ENCODE results near the gene SLC6A19. TPM values are rescaled to one million over a fixed set of nuclear protein-coding genes. Genes with fewer than 3 reads are reported as not detected.

The SLC6A19 gene
- total RNA-seq, 1 experiment from 2014 or later: 0.04 TPM

DNA sequence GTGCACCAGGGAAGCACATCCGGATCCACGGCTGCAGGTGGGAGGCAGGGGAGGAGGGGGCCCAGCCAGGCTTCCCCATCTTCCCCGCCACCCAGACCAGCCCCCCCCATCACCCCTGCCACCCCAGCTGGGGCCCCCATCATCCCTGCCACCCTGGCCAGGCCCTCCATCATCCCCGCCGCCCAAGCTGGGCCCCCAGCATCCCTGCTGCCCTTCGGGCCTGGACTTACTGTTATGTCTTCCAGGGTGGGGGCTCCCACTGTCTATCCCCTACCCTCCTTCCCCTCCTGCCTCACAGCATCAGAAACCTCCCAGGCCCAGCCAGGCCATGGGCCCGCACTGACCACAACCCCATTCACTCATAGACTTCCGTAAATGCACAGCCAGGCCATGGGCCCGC is 51.3 kb downstream of the SLC6A19 start (continued):
- no peak for TF ChIP-seq CREM (CRISPR knock-in tag; IDR thresholded peaks at IDR 0.05)
- no peak for TF ChIP-seq MAX (CRISPR knock-in tag; IDR thresholded peaks at IDR 0.05)
- no peak for TF ChIP-seq ZBTB43 (CRISPR knock-in tag; IDR thresholded peaks at IDR 0.05)
- no peak for TF ChIP-seq RELA (CRISPR knock-in tag; IDR thresholded peaks at IDR 0.05; ENCODE audit: borderline replicate concordance)
- TF ChIP-seq GTF2I (CRISPR knock-in tag; conservative IDR thresholded peaks at IDR 0.05): no peak
- no peak for TF ChIP-seq ELF4 (CRISPR knock-in tag; IDR thresholded peaks at IDR 0.05; ENCODE audit: low read depth)
- TF ChIP-seq USF1 (CRISPR knock-in tag; IDR thresholded peaks at IDR 0.05): no peak

DNA sequence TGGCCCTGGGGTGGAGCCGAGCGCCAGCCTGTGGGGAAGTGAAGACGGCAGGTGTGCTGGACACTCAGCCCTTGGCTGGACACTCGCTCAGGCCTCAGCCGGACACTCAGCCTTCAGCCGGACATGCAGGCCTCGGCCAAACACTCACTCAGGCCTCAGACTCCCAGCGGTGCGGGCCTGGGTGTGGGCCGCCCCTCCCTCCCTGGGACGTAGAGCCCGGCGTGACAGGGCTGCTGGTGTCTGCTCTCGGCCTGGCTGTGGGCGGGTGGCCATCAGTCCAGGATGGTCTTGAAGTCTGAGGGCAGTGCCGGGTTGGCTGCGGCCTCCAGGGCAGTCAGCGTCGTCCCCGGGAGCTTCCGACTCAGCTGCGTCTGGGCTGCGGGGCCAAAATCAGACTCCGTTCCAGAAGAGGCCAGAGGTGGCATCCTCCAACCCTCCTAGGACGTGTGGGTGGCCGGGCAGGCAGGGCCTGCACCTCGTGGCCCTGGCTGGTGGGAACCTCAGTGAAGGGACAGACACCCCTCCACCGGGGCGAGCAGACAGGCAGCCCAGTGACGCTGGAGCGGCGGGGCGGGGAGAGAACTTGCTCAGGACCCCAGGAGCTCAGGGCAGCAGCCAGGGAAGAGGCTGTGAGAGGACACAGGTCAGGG is 52.2 kb downstream of the SLC6A19 start:
- peaks cover 3% of the 10 kb centered on the region; the same call in 1 of the 2 replicates for H3K36me3 Mint-ChIP-seq
- ATAC-seq (no peak), DNase-seq (ENCODE audit: low spot score) (no peak)
- no peak overlapping the region for H3K27ac Mint-ChIP-seq
- POLR2A ChIA-PET: interaction anchor here (0.6 kb wide), 1 partner anchor 66 kb away, joined by 3 read pairs; no protein-coding TSS in a partner anchor
- H3K4me3 Mint-ChIP-seq: no peak overlapping the region
- H3K4me1 Mint-ChIP-seq: no peaks in the 10 kb centered on the region
- CTCF ChIA-PET: no interaction called here
- no peaks in the 10 kb centered on the region for H3K9me3 Mint-ChIP-seq
- no peaks in the 10 kb centered on the region for H3K27me3 Mint-ChIP-seq (ENCODE audit: low read depth)
- TF ChIP-seq ZBTB21 (CRISPR knock-in tag; IDR thresholded peaks at IDR 0.05; ENCODE audit: borderline replicate concordance) (no peak), ZNF396 (CRISPR knock-in tag; IDR thresholded peaks at IDR 0.05; ENCODE audit: borderline replicate concordance) (no peak)
- TF ChIP-seq, protein P1, sequence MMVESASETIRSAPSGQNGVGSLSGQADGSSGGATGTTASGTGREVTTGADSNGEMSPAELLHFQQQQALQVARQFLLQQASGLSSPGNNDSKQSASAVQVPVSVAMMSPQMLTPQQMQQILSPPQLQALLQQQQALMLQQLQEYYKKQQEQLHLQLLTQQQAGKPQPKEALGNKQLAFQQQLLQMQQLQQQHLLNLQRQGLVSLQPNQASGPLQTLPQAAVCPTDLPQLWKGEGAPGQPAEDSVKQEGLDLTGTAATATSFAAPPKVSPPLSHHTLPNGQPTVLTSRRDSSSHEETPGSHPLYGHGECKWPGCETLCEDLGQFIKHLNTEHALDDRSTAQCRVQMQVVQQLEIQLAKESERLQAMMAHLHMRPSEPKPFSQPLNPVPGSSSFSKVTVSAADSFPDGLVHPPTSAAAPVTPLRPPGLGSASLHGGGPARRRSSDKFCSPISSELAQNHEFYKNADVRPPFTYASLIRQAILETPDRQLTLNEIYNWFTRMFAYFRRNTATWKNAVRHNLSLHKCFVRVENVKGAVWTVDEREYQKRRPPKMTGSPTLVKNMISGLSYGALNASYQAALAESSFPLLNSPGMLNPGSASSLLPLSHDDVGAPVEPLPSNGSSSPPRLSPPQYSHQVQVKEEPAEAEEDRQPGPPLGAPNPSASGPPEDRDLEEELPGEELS (CRISPR knock-in tag; IDR thresholded peaks at IDR 0.05): no peak

DNA sequence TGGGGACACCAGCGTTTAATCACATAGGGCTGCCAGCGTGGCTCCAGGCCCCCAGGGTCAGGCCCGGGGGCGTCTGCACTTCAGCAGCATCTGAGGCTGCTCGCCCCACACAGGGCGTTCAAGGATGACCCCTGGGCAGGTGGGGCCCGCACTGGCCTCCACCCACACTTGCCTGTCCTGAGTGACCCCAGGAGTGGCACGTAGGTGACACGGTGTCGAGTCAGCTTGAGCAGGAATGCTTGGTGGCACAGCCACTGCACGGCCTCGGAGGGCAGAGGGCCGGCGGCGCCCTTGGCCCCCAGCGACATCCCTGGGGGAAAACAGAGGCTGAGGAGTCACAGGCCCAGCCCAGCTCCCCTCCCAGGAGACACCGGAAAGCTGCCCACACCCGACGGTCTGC is 52.8 kb downstream of the SLC6A19 start:
- POLR2A ChIA-PET: no interaction called here
- Mint-ChIP-seq H3K27me3 (ENCODE audit: low read depth) (no peaks in the 10 kb centered on the region), H3K4me3 (no peak overlapping the region), H3K9me3 (no peaks in the 10 kb centered on the region), H3K4me1 (no peaks in the 10 kb centered on the region), H3K27ac (no peak overlapping the region), H3K36me3 (peaks cover 3% of the 10 kb centered on the region; the same call in 1 of the 2 replicates)
- CTCF ChIA-PET: interaction anchor here (0.6 to 1.2 kb wide), 2 partner anchors 31 to 391 kb away, joined by 3 to 4 read pairs; no protein-coding TSS in a partner anchor
- no peak for DNase-seq (ENCODE audit: low spot score)
- TF ChIP-seq SMAD3 (CRISPR knock-in tag; IDR thresholded peaks at IDR 0.05; ENCODE audit: borderline replicate concordance): no peak
- TF ChIP-seq IRF2 (CRISPR knock-in tag; IDR thresholded peaks at IDR 0.05; ENCODE audit: borderline replicate concordance, low read depth): no peak
- no peak for TF ChIP-seq CDX4 (CRISPR knock-in tag; IDR thresholded peaks at IDR 0.05; ENCODE audit: borderline replicate concordance)
- no peak for TF ChIP-seq ERG (CRISPR knock-in tag; IDR thresholded peaks at IDR 0.05)
- no peak for TF ChIP-seq JAZF1 (CRISPR knock-in tag; IDR thresholded peaks at IDR 0.05)
- TF ChIP-seq, protein P2, sequence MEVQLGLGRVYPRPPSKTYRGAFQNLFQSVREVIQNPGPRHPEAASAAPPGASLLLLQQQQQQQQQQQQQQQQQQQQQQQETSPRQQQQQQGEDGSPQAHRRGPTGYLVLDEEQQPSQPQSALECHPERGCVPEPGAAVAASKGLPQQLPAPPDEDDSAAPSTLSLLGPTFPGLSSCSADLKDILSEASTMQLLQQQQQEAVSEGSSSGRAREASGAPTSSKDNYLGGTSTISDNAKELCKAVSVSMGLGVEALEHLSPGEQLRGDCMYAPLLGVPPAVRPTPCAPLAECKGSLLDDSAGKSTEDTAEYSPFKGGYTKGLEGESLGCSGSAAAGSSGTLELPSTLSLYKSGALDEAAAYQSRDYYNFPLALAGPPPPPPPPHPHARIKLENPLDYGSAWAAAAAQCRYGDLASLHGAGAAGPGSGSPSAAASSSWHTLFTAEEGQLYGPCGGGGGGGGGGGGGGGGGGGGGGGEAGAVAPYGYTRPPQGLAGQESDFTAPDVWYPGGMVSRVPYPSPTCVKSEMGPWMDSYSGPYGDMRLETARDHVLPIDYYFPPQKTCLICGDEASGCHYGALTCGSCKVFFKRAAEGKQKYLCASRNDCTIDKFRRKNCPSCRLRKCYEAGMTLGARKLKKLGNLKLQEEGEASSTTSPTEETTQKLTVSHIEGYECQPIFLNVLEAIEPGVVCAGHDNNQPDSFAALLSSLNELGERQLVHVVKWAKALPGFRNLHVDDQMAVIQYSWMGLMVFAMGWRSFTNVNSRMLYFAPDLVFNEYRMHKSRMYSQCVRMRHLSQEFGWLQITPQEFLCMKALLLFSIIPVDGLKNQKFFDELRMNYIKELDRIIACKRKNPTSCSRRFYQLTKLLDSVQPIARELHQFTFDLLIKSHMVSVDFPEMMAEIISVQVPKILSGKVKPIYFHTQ (CRISPR knock-in tag; IDR thresholded peaks at IDR 0.05): no peak
- ATAC-seq: no peak
